ENCODE data around the gene BRICD5.

The BRICD5 gene

DNA sequence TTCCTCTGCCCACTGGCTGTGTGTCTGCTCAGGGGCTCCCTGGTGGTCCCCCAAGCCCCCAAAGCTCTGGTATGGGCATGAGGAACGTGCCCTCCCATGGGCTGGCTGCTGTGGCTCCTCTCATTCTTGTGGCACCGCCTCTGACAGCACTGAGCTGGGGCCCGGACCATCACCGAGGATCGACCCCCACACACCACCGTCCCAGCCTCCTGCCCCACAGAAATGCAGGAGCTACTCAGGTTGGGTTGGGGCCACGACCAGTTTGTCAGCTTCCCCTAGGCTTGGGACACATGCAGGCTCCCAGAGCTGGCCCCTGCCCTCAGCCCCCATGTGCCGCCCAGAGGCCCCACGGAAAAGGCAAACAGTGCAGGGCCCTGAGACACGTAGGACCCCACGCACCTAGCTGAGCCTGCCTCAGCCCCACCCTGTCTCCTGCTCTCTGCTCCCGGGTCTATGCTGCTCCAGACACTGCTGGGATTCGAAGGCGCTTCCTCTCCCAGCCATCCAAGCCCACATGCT is 11.0 kb downstream of the BRICD5 start:
- DNase-seq (ENCODE audit: low read depth in 1 of 2, low spot score in 1 of 2) = no peak

DNA sequence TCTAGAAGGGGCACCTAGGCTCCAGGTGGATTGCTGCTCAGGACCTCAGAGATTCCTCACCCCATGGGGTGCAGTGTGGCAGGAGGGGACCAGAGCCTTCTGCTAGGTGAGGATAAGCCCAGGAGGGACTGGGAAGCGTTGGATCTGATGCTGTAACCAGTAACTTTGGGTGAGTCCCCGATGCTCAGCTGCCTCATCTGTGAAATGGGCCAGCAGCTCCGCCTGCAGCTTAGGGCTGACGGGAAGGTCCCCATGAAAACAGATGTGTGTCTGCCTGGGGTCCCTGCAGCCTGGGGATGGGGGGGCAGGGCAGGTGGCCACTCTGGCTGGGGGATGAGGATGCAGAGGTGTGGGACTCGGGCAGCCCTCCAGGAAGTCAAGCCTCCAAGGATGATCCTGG is 11.6 kb downstream of the BRICD5 start:
- DNase-seq (ENCODE audit: low read depth in 1 of 2, low spot score in 1 of 2) = no peak

DNA sequence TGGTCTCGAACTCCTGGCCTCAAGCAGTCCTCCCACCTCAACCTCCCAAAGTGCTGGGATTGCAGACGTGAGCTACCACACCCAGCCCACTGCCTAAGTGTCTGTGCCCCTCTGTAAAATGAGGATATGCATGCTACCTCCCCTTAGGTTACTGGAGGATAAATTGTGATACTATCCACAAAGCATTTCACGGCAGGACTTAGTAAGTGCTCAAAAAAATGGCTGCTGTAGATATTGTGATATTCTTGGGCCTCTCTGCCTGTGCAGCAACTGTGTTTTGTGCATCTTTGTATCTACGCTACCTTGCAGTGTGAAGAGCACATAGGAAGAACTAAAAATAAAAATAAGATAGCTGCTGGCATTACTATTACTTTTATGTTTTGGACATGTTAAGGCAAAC is 12.4 kb downstream of the BRICD5 start:
- DNase-seq (ENCODE audit: low read depth in 1 of 2, low spot score in 1 of 2) = no peak

DNA sequence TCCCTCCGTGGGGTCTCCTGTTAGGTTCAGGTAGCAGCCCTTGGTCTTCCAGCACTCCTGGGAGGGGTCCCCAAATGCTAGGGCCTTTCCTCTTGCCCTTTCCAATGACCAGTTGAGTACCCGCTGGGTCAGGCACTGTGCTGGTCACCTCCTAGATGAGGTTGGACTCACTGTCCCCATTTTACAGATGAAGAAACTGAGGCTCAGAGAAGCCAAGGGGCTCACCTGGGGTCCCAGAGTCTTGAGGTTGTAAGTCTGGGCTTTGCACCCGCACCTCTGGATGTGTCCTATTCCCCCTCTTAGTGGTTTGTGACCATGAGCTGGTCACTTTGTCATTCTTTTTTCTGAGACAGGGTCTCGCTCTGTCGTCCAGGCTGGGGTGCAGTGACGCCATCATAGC is 12.9 kb downstream of the BRICD5 start:
- DNase-seq (ENCODE audit: low read depth in 1 of 2, low spot score in 1 of 2) = no peak

DNA sequence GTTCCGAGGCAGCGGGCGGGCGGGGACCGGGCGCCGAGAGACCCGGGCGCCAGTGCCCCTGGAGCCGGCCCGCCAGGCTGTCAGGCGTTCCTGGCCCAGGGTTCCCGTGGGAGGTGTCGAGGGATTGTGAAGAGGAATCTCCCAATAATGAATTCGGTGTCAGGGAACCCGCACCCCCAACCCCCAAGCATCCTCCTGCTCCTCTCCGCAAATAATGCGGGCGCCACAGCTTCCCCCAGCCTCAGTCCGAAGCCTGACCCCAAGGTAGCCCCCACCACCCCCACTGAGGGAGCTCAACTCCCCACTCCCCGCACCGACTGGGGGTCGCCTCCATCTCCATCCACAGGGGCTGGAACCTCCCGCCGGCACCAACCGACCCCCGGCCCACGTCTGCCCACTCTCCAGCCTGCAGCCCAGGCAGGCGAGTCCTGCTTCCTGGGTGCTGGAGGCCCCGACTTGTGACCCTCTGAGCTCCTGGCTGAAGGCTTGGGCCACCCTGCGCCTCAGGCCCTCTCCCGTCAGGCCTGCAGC is 13.6 kb downstream of the BRICD5 start:
- no peak for DNase-seq (ENCODE audit: low read depth in 1 of 2, low spot score in 1 of 2)

DNA sequence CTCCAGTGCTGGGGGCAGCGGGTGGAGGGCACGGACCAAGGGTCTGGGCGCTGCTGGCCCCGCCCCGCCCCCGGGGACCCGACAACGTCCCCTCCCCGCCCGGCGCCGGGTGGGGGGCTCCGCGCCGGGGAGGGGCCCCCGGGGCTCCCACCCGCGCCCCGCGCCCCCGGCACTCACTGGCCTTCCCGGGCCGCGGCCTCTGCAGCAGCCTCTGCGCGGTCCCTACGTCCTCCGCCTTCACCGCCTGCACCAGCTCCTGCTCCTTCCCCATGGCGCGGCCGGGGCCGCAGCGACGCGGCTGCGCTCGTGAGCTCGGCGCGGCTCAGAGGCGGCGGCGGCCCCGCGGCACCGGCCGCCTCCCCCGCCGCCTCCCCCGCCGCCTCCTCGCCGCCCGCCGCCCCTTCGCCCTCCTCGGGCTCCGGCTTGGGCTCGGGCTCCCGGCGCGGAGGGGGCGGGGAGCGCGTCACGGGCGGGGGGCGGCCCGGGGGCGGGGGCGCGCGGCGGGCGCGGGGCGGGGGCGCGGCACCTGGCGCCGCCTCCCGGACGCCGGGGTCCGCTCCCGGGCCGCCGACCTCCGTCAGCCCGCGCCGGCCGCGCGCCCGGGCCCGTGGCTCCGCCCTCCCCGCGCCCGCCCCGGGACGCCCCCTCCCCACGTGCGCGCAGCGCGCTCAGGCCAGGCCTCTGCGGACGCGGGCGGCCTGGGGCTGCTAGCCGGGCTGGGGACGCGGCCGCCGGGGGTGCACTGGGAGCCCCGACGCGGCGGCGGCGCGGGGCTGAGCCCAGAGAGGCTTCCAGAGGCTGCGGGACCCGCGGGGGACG is 14.3 kb downstream of the BRICD5 start, which contains the start of gene CASKIN1:
TSS of gene CASKIN1 (minus strand) at position 444 of the 819 bp plus-strand sequence. CDS start at position 271, 173 bp downstream.
- DNase-seq (ENCODE audit: low read depth in 1 of 2, low spot score in 1 of 2) = no peak

DNA sequence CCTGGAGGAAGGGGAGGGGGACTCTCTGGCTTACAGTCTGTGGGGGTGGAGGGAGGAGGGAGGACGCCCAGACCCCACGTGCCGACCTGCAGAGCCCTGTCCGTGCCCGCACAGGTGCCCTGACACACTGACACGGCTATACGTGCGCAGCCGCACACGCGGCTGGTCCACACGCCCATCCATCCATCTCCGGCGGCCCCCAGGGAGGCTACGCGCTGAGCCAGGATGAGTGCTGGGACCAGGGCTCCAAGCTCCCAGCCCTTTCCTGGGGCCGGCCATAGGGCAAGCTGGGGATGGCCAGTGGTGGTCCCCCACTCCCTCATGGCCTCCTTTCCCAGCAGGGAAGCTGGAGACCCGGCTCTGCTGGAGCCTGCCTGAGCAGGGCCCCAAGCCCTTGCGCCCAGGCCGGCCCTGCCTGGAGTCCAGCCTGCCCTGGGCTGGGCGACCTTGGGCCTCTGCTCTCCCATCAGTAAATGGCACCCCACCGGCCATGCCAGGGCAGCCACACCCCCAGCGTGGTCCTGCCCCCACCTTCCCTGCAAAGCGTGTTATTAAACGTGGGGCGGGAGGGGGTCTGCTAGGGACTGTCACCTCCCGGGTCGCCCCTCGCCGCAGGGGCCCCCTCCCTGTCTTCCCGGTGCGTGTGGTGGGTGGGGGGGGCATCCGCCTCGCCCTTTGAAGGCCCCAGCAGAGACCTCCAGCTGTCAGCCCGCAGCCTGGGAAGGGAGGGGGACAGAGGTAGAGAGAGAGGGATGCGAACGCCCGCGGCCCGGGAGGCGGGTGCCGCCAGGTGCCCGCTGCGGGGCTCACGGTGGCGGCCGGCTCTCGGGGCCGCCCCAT is 15.1 kb downstream of the BRICD5 start:
- DNase-seq (ENCODE audit: low read depth in 1 of 2, low spot score in 1 of 2) = no peak

DNA sequence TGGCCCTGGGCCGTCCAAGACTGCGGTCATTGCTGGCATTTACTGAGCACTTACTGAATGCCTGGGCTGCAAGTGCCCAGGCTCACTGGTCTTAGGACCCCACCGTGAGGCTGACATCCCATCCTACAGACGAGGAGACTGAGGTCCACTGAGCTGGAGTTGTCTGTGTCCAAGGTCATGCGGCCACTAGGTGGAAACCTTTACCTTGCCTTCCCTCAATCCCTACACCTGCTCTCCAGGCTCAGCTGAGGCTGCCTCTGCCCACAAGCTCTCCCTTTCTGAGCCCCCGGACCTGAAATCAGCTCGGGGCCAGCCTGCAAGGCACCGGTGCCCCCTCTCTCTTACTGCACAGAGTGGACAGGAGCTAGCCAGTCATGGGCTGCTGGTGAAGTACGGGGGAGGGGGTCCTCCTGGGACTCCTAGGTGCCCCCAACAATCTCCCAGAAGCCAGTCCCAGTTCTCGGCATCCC is 15.8 kb downstream of the BRICD5 start:
- no peak for DNase-seq (ENCODE audit: low read depth in 1 of 2, low spot score in 1 of 2)

DNA sequence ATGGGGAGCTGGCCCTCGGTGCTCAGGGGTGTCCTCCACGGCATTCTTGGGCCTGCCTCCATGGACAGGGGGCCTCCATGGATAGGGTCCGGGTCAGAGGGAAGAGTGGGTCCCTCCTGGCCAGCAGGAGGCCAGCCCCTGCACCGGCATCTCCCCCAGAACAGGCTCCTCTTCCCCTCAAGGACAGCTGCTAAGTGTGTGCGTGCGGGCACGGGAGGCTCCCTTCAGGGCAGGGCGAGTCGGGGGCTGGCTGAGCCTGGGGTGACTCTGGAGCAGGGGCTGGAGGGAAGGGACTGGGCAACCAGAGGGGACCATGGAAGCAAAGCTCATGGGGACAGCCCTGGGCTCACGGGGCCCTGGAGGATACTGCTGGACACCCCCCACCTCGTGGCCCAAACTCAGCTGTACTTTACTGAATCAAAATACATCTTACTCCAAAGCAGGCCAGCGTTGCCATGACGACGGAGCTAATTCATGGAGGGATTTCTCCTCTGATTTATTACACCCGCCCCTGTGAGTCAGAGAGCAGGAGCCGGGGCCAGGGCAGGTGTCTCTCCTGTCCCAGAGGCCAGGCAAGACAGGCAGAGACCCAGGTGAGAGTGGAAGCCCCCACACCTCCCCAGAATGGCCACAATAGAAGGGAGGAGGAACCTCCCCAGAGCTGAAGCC is 16.4 kb downstream of the BRICD5 start:
- DNase-seq (ENCODE audit: low read depth in 1 of 2, low spot score in 1 of 2) = no peak

DNA sequence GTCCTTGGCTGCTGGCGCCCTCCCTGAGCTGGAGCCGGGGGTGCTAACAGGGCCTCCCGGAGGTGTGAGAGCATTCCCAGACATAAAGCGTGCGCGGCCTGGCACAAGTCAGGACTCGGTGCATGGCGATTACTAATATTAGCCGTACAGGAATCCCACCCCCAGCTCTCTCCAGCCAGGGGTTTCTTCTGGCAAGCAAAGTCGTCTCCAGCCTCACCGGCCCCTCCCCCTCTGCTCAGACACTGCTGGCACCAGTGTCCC is 19.3 kb downstream of the BRICD5 start:
- DNase-seq (ENCODE audit: low read depth in 1 of 2, low spot score in 1 of 2) = no peak

DNA sequence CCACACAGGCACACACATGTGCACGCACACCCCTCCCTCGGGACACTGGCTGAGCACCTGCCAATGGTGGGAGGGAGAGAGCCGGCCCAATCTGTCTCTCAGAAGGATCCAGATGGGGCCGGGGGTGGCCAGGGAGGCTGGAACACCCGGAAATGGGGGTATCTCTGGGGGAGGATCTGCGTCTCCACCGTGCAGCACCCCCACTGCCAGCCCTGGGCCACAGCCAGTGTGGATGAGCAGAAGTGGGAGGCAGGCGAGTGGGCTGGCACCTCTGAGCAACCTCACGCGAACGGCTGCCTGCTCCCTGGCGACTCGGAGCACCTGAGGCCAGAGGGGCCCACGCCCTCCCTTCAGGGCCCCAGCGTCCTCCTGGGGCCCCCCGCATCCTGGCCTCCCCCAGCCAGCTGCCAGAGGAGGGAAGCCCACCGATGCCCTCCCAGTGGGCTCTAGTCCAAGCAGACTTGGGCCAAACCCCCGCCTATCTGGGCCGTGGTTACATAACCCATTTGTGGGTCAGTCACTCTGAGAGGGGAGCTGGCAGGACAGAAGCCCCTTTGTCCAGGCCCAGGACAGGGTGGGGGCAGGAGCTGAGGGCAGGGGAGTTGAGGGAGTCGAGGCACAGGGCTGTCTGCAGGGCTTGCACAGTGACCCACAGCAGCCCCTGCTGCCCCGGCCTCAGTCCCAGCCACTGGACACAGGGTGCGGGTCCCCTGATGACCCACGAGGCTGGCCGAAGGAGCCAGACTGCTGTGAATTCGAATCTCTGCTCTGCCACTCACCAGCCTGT is 19.8 kb downstream of the BRICD5 start:
- no peak for DNase-seq (ENCODE audit: low read depth in 1 of 2, low spot score in 1 of 2)

DNA sequence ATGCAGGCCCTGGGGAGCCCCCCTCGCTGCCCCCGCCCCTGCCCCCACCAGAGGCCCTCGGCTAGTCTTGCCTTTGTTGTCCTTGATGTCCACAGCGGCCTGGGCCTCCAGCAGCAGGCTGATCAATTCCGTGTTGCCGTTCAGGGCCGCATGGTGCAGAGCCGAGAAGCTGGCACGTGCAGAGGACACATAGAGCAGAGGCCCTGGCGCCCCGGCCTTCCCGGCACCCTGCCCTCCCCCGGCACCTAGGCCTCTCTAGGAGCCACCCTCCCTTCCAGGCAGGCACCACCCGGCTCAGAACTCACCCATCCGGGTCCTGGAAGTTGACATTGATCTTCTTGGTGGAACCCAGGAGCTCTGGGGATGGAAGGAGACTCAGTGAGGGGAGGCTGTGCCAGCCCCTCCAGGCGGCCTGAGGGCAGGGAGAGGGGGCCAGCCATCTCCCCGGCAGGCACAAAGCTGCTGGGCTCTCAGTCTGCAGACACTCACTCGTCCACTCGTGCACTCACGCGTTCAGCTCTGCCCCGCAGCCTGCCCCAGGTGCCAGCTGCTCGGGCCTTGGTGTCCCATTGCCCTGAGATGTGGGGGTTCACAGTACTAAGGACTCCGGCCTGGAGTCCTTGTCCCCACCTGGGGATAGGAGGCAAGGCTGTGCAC is 20.5 kb downstream of the BRICD5 start:
- no peak for DNase-seq (ENCODE audit: low read depth in 1 of 2, low spot score in 1 of 2)

DNA sequence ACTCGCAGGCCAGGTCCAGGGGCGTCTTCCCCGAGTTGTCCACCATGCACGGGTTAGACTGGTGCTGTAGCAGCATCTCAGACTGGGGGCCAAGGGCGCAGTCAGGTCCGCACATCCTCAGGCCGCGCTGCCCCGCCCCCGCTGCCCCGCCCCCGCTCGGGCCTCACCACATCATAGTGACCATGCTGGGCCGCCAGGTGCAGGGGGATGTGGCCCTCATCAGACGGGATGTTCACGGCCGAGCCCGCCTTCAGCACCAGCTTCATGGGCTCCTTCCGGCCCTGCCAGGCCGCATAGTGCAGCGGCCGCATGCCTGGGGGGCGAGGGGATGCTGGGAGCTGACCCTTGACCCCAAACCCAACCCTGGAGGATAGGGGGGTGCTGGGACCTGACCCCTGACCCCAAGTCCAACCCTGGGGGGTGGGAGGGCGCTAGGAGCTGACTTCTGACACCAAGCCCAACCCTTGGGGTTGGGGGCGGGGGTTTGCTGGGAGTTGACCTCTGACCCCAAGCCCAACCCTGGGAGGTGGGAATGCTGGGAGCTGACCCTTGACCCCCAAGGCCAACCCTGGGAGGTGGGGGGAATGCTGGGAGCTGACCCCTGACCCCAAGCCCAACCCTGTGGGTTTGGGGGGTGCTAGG is 21.3 kb downstream of the BRICD5 start:
- DNase-seq (ENCODE audit: low read depth in 1 of 2, low spot score in 1 of 2) = no peak

DNA sequence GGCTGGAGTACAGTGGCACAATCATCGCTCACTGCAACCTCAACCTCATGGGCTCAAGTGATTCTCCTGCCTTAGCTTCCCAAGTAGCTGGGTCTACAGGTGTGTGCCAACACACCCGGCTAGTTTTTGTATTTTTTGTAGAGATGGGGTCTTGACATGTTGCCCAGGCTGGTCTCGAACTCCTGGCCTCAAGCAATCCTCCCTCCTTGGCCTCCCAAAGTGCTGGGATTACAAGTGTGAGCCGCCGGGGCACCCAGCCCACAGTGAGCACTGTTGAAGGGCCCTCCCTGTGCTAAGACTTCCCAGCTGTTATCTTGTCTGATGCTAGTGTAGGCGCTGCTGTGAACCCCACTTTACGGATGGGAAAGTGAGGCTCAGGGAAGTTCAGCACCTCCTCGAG is 22.3 kb downstream of the BRICD5 start:
- no peak for DNase-seq (ENCODE audit: low read depth in 1 of 2, low spot score in 1 of 2)

DNA sequence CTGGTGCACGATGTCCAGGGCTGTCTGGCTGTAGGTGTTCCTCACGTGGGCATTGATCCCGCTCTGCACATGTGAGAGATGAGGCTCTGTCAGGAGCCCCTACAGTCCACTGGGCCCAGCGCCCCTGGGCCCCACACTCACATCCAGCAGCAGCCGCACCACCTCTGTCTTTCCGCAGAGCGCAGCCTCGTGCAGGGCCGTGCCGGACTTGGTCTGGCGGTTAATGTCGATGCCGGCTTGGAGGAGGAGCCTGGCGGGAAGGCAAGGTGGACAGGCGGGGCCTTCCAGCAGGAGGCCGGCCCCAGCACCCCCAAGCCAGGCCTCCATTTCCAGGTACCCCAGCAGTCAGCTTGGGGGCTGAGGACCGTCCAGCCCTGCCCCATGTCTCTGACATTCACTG is 23.5 kb downstream of the BRICD5 start:
- no peak for DNase-seq (ENCODE audit: low read depth in 1 of 2, low spot score in 1 of 2)

DNA sequence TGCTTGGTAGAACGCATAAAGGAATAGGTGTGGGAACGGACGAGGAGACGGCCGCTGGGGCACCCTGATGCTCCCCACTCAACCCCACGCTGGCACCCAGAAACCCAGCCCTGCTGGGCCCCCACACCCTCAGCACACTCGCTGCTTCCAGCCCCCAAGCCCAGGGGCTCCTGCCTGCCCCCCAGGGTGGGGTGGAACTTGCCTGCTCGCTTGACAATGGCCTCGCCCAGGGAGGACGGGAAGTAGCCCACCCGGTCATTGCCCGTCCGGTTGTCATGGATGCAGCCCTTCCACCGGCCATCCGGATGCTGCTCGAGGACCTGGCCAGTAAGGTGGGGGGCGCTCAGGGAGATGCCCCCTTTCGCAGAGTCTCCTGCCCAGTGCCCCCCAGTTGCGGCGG is 24.2 kb downstream of the BRICD5 start:
- DNase-seq (ENCODE audit: low read depth in 1 of 2, low spot score in 1 of 2) = no peak

DNA sequence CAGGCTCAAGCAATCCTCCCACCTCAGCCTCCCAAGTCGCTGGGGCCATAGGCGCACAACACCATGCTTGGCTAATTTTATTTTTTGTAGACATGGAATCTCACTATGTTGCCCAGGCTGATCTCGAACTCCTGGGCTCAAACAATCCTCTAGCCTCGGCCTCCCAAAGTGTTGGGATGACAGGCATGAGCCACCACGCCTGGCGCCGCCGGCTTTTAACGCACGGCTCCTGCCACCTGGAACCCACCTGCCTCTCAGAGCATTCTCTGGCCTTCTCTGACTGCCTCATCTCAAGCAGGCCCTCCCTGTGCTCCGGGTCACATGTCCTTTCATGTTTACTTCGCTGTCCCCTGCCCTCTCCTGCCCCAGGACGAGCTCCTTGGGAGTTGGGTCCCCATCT is 24.6 kb downstream of the BRICD5 start:
- no peak for DNase-seq (ENCODE audit: low read depth in 1 of 2, low spot score in 1 of 2)

DNA sequence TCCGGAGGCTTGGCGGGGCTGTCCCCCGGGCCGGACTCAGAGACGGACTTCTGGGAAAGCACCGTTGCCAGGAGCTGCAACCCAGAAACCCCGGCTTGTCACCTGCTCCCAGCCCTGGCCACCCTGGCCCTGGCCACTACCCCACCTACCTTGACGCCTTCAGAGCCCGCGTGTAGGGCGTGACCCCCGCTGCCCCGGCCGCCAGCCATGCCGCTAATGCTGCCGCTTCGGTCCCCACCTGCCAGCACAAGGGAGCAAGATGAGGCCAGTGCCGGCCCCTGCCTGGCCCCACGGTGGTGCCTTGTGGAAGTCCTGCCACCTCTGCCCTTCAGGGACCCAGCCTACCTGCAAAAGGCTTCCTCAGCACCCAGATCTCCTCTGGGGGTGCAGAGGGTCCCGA is 25.7 kb downstream of the BRICD5 start:
- DNase-seq (ENCODE audit: low read depth in 1 of 2, low spot score in 1 of 2) = no peak

DNA sequence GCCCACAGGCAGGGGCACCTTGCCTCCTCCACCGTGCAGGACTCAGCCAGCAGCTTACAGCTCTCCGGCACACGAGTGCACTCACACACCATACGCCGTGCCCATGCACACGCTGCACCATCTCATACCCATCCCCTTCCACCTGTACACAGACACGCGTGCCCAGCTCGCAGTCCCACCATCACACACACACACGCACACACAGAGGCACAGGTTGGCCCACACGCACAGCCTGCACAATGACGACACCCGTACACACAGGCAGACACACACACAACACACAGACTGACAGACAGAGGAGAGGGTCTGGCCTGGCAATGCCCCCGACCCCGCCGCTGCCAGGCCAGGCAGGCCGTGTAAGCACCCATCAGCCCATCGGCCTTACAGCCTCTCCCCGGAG is 26.3 kb downstream of the BRICD5 start:
- no peak for DNase-seq (ENCODE audit: low read depth in 1 of 2, low spot score in 1 of 2)

DNA sequence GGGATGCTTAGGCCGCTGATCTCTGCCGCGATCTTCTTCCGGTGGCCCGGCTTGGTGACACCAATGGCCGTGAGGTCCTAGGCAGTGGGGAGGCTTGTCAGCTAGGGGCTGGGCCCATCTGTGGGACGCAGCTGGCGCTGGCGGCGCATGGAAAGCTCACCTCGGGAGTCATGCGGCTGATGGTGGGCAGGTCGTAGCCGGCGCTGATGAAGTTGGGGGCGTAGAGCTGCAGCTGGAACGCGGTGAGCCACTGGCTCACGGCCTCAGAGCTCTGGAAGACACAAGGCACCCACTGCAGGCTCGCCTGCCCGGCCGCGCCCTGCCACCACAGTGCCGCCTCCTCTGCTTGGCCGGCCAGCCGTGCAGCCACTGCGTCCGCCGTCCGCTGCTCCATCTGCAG is 27.0 kb downstream of the BRICD5 start:
- no peak for DNase-seq (ENCODE audit: low read depth in 1 of 2, low spot score in 1 of 2)
